ENCODE measurements around the gene NFE2L2. TPM values are rescaled to one million over a fixed set of nuclear protein-coding genes. Genes with fewer than 3 reads are reported as not detected.

Gene NFE2L2
- total and polyA plus RNA-seq, 9 of the 15 experiments (the other 6 are each of a cell fraction or from before 2014, with no cell fraction given): 29.3 to 120 (median 59.3) TPM

DNA sequence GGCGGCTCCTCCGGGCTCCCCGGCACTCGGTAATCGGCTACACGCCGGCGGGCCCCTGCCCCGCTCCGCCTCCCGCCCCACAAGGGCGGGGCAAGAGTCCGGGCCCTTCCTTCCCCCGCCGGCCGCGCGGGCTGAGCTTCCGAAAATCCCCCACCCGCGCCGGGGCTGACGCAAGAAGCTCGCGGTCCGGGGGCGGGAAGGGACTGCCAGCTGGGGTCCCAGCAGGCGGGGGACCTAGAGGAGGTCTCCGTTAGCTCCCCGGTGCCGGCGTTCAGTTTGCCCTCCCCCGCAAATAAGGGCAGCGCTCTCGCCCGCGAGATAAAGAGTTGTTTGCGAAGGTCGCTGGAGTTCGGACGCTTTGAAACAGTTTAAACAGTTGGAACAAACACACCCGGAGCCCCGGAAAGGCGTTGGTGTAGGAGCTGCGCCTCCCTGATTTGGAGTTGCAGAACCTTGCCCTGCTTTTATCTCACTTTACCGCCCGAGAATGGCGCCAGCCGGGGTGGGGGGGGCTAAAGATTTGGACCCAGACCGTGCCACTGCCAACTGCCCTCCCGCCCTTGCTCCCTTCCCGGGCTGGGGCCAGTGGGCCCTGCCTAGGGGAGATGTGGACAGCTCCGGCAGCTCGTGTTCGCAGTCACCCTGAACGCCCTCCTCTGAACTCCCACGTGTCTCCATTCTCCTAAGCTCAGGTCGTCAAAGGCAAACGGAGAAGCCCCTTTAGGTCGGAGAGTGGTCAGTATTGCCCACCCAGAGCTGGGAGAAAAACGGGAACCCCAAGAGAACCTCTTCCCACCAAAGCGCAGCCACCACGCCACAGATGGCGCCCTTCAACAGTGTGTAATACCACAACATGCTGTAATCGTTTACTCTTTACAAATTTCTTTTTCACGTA lies at the start of gene NFE2L2 (continued):
- TF ChIP-seq, protein P1, sequence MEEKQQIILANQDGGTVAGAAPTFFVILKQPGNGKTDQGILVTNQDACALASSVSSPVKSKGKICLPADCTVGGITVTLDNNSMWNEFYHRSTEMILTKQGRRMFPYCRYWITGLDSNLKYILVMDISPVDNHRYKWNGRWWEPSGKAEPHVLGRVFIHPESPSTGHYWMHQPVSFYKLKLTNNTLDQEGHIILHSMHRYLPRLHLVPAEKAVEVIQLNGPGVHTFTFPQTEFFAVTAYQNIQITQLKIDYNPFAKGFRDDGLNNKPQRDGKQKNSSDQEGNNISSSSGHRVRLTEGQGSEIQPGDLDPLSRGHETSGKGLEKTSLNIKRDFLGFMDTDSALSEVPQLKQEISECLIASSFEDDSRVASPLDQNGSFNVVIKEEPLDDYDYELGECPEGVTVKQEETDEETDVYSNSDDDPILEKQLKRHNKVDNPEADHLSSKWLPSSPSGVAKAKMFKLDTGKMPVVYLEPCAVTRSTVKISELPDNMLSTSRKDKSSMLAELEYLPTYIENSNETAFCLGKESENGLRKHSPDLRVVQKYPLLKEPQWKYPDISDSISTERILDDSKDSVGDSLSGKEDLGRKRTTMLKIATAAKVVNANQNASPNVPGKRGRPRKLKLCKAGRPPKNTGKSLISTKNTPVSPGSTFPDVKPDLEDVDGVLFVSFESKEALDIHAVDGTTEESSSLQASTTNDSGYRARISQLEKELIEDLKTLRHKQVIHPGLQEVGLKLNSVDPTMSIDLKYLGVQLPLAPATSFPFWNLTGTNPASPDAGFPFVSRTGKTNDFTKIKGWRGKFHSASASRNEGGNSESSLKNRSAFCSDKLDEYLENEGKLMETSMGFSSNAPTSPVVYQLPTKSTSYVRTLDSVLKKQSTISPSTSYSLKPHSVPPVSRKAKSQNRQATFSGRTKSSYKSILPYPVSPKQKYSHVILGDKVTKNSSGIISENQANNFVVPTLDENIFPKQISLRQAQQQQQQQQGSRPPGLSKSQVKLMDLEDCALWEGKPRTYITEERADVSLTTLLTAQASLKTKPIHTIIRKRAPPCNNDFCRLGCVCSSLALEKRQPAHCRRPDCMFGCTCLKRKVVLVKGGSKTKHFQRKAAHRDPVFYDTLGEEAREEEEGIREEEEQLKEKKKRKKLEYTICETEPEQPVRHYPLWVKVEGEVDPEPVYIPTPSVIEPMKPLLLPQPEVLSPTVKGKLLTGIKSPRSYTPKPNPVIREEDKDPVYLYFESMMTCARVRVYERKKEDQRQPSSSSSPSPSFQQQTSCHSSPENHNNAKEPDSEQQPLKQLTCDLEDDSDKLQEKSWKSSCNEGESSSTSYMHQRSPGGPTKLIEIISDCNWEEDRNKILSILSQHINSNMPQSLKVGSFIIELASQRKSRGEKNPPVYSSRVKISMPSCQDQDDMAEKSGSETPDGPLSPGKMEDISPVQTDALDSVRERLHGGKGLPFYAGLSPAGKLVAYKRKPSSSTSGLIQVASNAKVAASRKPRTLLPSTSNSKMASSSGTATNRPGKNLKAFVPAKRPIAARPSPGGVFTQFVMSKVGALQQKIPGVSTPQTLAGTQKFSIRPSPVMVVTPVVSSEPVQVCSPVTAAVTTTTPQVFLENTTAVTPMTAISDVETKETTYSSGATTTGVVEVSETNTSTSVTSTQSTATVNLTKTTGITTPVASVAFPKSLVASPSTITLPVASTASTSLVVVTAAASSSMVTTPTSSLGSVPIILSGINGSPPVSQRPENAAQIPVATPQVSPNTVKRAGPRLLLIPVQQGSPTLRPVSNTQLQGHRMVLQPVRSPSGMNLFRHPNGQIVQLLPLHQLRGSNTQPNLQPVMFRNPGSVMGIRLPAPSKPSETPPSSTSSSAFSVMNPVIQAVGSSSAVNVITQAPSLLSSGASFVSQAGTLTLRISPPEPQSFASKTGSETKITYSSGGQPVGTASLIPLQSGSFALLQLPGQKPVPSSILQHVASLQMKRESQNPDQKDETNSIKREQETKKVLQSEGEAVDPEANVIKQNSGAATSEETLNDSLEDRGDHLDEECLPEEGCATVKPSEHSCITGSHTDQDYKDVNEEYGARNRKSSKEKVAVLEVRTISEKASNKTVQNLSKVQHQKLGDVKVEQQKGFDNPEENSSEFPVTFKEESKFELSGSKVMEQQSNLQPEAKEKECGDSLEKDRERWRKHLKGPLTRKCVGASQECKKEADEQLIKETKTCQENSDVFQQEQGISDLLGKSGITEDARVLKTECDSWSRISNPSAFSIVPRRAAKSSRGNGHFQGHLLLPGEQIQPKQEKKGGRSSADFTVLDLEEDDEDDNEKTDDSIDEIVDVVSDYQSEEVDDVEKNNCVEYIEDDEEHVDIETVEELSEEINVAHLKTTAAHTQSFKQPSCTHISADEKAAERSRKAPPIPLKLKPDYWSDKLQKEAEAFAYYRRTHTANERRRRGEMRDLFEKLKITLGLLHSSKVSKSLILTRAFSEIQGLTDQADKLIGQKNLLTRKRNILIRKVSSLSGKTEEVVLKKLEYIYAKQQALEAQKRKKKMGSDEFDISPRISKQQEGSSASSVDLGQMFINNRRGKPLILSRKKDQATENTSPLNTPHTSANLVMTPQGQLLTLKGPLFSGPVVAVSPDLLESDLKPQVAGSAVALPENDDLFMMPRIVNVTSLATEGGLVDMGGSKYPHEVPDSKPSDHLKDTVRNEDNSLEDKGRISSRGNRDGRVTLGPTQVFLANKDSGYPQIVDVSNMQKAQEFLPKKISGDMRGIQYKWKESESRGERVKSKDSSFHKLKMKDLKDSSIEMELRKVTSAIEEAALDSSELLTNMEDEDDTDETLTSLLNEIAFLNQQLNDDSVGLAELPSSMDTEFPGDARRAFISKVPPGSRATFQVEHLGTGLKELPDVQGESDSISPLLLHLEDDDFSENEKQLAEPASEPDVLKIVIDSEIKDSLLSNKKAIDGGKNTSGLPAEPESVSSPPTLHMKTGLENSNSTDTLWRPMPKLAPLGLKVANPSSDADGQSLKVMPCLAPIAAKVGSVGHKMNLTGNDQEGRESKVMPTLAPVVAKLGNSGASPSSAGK (IDR thresholded peaks at IDR 0.05): peak; percentile 86
- TF ChIP-seq, protein P2, sequence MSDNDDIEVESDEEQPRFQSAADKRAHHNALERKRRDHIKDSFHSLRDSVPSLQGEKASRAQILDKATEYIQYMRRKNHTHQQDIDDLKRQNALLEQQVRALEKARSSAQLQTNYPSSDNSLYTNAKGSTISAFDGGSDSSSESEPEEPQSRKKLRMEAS (CRISPR knock-in tag; IDR thresholded peaks at IDR 0.05): peak; percentile 89
- TF ChIP-seq ZNF239 (CRISPR knock-in tag; IDR thresholded peaks at IDR 0.05) (0 out of 2 replicates have a peak, but pooled peaks have one; percentile 2), TAL1 (IDR thresholded peaks at IDR 0.05) (peak; percentile 74), FIP1L1 (IDR thresholded peaks at IDR 0.05; ENCODE audit: low read depth, low read length, poor library complexity, severe bottlenecking) (peak; percentile 80)
- TF ChIP-seq, protein P3, sequence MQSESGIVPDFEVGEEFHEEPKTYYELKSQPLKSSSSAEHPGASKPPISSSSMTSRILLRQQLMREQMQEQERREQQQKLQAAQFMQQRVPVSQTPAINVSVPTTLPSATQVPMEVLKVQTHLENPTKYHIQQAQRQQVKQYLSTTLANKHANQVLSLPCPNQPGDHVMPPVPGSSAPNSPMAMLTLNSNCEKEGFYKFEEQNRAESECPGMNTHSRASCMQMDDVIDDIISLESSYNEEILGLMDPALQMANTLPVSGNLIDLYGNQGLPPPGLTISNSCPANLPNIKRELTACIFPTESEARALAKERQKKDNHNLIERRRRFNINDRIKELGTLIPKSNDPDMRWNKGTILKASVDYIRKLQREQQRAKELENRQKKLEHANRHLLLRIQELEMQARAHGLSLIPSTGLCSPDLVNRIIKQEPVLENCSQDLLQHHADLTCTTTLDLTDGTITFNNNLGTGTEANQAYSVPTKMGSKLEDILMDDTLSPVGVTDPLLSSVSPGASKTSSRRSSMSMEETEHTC (IDR thresholded peaks at IDR 0.05): no peak; the same call in none of the 2 replicates
- TF ChIP-seq, protein P4, sequence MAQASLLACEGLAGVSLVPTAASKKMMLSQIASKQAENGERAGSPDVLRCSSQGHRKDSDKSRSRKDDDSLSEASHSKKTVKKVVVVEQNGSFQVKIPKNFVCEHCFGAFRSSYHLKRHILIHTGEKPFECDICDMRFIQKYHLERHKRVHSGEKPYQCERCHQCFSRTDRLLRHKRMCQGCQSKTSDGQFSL (CRISPR knock-in tag; IDR thresholded peaks at IDR 0.05): peak; percentile 96
- TF ChIP-seq, protein P4 (tag; IDR thresholded peaks at IDR 0.05): peak; percentile 37 to 85; a peak in 3 of 4 replicates

Measured in K562 (cell line).